DMS79 treated with DMSO at 0.1 percent for 48 hours (cell line): Measurements from ENCODE around the gene EYA4.
"Not testable (repeated sequence)": the region's sequence is repeated elsewhere in the genome, so short reads cannot be mapped to it uniquely, and the experiment has no call there.

Experiments used
- DNase-seq: peaks from one replicate; lab custom pipeline; 2025; lab: John Stamatoyannopoulos, UW

Gene EYA4

GRCh38 chr6:133352046-133352445, 110.9 kb downstream of the EYA4 start:
- no peak for DNase-seq

DNA sequence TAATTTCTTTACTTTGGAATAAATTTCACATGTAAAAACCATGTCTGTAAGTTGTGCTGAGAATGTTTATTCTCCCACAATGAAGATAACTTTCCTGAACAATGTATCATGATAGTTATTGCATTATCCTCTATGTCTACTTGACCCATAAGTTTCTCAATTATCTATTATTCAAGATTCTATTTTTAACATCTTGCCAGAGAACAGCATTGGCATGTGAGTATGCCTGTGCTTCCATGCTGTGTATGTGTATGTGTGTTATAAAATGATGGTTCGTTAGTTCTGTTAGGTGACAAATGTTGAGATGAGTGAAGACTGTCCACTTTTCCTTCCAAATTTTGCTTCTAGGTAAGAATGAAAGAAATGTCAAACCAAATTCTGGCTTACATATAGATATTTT, 111.9 kb downstream of the EYA4 start:
- no peak for DNase-seq

GRCh38 chr6:133355922-133356321, 114.8 kb downstream of the EYA4 start:
- DNase-seq, result no peak

DNA sequence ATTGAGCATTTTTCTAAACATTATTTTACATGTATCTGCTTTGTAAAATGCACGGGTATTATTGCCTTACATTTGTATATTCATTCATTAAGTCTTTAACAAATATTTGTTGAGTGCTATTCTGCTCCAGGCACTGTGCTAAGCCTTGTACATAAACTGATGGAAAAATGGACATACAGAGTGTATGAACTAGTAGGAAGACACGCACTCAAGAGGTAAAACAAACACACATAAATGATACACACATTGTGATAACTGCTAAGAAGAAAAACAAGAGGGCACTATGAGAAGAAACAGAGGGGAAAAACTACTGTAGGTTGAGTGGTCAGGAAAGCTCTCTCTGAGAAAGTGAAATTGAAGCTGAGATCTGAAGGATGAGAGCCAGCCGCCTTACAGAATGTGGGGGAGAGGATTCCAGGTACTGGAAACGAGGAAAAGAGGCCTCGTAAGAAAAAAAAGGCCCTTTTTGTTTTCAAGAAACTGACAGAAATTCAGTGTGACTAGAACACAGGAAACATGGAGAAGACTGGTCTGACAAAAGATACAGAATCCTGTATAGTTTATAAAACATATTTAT, 117.5 kb downstream of the EYA4 start:
- DNase-seq, result no peak

DNA sequence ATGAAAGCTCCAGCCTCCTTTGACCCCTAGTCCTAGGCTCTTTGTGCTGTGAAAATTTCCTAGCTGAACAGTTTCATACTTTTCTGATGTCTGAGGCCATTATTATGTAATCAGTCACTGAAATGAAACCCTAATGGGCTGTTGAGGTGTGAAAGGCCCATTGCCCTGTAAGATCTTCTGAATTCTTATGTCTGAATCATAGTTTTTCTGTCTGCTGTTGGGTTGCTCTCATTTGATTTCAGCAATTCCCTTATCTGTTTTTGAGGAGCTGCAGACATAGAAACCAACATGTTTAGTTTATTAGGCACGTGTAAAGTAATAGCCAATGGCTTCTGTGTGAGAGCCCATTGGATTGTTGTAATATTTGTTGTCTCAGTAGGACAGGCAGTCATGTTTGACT, 118.1 kb downstream of the EYA4 start:
- no peak for DNase-seq

- no peak for DNase-seq
These were observed 118.6 kb downstream of the EYA4 start for GRCh38 chr6:133359760-133360159.

DNA sequence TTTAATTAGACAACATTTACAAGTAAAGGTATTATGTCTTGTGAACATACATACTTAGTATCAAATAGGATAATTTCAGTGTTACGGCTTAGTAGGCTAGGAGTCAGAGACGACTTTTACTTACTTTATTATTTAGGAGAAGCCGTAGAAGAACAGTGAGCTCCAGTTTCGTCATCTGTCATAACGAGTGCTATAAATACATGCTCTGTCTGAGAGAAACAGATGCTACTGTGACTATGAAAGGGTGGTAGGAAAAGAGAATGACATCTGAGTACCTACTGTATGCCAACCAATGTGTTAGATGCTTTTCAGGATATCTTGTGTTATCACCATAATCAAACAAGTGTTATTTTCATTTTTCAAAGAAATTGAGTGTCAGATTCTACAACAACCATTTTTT, 119.0 kb downstream of the EYA4 start:
- DNase-seq, result no peak

DNA sequence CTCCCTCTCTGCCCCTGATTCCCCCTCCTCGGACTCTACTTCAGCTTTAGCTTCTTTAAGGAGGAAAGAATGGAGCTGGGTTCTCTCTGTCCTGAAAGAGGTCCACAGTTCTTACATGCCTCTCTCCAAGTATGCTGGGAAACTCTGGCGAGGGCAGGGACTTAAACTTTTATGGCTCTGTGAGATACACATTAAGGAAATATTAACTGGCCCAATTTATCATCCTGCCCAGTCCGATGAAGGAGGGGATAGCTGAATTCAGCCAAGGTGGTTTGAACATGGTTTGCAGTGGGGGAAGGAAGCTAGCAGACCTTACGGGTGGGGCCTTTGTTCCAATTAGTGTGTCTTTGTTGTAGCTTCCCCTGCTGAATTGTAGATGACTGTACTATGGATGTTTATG, 121.7 kb downstream of the EYA4 start:
- no peak for DNase-seq

- DNase-seq, result no peak
These were observed 127.5 kb downstream of the EYA4 start for GRCh38 chr6:133368664-133369063.

DNA sequence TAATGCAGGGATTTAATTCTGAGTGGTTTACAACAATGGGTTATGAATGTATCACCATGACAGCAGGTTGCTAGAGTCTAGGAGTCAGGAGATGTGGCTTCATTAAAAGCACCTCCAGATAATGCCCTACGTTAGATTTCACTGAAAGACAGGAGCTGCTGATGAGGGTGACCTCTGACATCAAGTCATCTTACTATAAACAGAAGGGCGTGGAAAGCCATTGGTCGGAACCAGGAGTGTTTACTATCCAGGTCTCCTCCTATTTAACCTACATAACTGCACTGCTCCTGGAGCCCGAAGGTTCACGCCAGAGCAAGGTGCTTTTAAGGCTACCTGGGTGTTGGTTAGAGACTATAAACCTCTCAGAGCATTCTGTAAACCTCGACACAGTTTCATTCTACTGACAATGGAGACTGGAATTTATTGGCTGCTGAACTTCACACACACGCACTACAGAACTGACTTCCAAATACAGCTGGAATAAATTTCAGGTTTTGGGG, 128.7 kb downstream of the EYA4 start:
- no peak for DNase-seq

DNA sequence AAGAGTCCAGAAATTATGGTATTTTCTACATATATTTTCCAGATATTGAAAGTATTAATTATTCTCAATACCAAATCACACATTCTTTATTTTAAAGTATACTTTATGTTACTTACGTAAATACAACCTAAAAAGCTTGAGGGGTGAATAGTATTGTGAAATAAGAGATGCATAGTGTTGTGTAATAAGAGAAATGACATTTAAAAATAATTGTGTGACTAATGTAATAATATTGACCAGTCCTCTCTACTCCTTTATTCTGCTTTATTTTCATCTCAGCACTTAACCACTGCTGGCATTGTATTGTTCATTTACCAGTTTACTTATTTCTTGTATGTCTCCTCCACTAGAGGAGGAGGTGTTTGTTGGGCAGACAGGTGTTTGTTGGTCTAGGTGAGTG, 135.6 kb downstream of the EYA4 start:
- no peak for DNase-seq

GRCh38 chr6:133377219-133377618, 136.1 kb downstream of the EYA4 start:
- DNase-seq, result no peak

GRCh38 chr6:133380047-133380446, 138.9 kb downstream of the EYA4 start:
- DNase-seq, result no peak

- DNase-seq, result no peak
These were observed 139.6 kb downstream of the EYA4 start for GRCh38 chr6:133380723-133381122.

DNA sequence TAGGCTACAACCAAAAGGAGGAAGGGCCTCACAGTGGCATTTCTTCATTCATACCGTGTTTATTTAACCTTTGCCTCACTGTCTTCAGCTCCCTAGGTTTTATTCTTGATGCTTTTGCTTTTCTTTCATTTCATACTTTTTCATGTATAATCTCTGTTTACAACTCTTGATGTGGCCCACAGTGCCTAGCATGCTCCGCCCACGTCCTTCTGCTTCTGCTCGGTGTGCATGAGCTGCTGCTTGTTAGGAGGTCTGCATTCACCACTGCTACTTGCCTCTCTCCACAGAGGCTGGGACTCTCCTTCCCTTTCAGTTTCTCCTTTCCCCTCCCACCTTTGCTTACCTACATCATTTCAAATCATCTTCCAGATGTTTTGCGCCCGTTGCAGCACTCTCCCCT, 147.6 kb downstream of the EYA4 start:
- DNase-seq, result no peak

DNA sequence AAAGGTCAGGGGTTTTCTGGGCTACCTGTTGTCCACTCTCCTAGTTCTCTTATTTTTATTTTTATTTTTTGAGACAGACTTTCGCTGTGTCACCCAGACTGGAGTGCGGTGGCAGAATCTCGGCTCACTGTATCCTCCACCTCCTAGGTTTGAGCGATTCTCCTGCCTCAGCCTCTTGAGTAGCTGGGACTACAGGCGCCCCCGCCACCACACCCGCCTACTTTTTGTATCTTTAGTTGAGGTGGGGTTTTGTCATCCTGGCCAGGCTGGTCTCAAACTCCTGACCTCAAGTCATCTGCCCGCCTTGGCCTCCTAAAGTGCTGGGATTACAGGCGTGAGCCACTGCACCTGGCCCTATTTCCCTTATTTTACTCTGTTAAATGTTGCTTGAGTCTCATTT, 149.0 kb downstream of the EYA4 start:
- no peak for DNase-seq

DNA sequence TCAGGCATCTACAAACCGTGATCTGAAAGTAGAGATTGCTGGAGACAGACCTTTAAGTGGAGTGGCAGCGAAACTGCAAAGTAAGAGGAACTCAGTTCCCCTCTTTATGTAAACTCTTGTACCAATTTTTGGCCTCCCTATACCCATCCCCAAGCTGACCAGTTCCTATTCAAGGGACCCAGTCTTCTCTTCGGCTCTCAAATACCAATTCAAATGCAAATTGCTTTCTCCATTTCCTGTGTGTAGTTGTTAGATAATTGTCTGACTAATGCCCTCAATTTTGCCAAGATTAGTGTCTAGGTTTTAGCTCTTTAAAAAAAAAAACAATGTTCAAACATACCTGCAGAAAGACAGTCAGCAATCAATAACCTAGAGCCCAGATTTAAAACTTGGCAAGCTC, 150.9 kb downstream of the EYA4 start:
- no peak for DNase-seq

GRCh38 chr6:133392641-133393040, 151.5 kb downstream of the EYA4 start:
- no peak for DNase-seq

DNA sequence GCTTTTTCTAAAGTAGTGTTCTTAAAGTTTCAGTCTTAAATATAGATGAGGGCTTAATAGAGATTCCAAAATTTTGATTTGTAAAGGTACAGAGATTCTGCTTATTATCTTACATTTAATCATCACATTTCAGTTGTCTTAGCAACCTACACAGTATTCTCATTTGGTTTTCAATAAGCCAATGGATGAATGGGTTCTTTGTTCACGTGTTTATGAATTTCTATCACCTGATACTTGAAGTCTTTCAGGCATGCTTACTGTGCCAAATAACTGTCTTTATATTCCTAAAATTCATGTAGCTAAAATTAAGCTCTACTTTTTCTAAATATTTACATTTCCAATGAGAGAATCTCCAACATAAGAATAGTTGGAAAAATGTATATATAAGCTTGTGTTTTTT, 152.7 kb downstream of the EYA4 start:
- no peak for DNase-seq

DNA sequence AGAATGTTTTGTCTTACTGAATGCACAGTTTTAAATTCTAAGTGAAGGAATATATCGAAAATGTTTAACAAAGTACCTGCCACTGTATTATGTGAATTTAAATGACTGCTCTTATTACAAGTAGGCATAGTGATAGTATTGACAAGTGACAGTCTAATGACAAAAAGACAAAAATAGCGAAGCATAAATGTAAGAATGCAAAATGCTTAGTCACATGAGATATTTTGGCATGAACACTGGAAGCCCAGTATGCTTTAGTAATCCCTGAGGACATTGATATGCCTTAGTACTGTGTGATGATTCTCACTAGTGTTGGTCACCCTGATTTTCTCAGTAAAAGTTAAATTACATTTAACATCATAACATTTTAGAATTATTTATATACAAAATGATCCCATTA, 153.5 kb downstream of the EYA4 start:
- DNase-seq, result no peak

DNA sequence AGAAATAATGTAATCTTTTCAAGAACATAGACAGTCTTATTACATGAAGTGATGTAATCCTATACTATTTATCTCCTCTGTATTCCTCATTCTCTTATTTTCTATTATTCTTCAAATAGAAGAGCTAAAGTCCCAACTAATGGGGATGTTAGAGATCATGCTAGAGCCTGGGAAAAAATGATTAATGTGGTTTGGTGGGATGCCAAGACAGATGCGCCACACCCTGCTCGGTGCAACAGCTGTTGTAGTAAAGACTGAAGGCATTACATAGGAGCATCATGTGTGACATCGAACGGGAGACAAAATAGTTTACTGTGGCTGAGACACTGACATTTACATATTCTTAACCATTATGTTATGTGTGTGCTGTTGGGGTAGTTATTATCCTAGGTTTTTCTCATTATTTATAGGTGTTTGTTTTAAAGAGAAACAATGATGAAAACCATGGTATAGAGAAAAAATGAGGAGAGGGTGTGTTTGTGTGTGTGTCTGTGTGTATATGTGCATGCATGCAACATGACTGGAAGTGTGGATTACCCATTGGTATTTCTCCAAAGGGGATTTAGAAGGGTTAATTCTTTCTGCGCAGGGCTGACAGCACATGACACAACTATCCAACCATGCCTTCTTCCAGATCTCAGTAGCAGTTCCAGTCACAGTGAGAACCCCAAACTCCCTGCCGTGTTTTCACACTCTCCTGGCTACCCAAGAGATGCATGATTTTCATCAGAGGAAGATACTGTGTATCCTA, 155.3 kb downstream of the EYA4 start:
- no peak for DNase-seq

DNA sequence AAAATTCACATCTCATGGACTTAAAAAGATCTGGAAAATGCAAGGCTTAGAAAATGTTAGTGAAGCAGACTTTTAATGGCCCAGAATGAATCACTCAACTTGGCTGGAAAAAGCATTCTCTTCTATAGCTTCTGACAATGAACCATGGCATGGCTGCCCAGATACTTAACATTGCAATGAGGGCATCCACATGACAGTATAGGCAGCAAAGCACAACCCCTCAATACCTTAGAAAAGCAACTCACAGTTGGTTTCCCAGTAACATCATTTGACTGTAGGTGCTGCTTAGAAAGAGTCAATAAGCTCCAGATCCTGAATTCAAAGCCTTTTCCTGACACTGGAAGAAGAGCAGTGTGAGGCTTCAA, 155.8 kb downstream of the EYA4 start:
- DNase-seq, result no peak

- DNase-seq, result not testable (repeated sequence)
These were observed 156.4 kb downstream of the EYA4 start for GRCh38 chr6:133397601-133398000.

- DNase-seq, result no peak
These were observed 158.3 kb downstream of the EYA4 start for GRCh38 chr6:133399426-133399825.
